ENCODE results near the gene PLP2. TPM values are rescaled to one million over a fixed set of nuclear protein-coding genes. Genes with fewer than 3 reads are reported as not detected.
"Not testable (repeated sequence)": the region's sequence is repeated elsewhere in the genome, so short reads cannot be mapped to it uniquely, and the experiment has no call there.

The PLP2 gene
- 284 to 488 TPM (median 358 TPM) in 3 replicates for polyA plus RNA-seq
- polyA plus RNA-seq (2011; ENCODE audit: low read depth) = 19.3 TPM
- 435 and 483 TPM in 2 replicates for polyA plus RNA-seq (2011; cell fraction: cytosol; rRNA removed)
- polyA plus RNA-seq (2011; cell fraction: nucleus; rRNA removed) = 270 and 305 TPM in 2 replicates
- 215 and 344 TPM in 2 replicates for polyA plus RNA-seq (2012; ENCODE audit: low replicate concordance)
- 359 to 538 TPM (median 417 TPM) in 3 replicates for polyA minus RNA-seq
- 192 TPM for polyA minus RNA-seq (2011; cell fraction: cytosol; rRNA and poly(A)+ RNA removed)
- polyA minus RNA-seq (2011; cell fraction: nucleus; rRNA and poly(A)+ RNA removed) = 54.7 and 87.5 TPM in 2 replicates

- Histone ChIP-seq H3K4me1 (ENCODE audit: control insufficient read depth, extremely low read depth, insufficient read depth, low read length) (peaks cover 27% of the 10 kb centered on the region), H3K27ac (ENCODE audit: control insufficient read depth, insufficient read depth, low read length) (peak within 1 kb of the TSS; percentile 83), H3K27me3 (ENCODE audit: control insufficient read depth, extremely low read depth, insufficient read depth, low read length) (no peaks in the 10 kb centered on the region), H3K4me2 (ENCODE audit: control insufficient read depth, extremely low read depth, insufficient read depth, low read depth, low read length) (peak within 1 kb of the TSS; percentile 68), H2AFZ (ENCODE audit: control insufficient read depth, low read length) (no peak within 1 kb of the TSS), H3K9ac (ENCODE audit: control insufficient read depth, extremely low read depth, insufficient read depth, low read length) (peak within 1 kb of the TSS; percentile 89), H3K36me3 (ENCODE audit: control insufficient read depth in 2 of 2, extremely low read depth in 1 of 2, insufficient read depth in 2 of 2, low read length in 2 of 2) (no peaks in the 10 kb centered on the region), H3K79me2 (ENCODE audit: control insufficient read depth, insufficient read depth, low read length) (peaks cover 12% of the 10 kb centered on the region), H4K20me1 (ENCODE audit: control insufficient read depth, extremely low read depth, insufficient read depth, low read length) (peaks cover 6% of the 10 kb centered on the region), H3K4me3 (ENCODE audit: control insufficient read depth in 2 of 3, extremely low read depth in 1 of 3, insufficient read depth in 2 of 3, low read depth in 1 of 3, low read length in 3 of 3) (peak within 1 kb of the TSS; percentile 67 to 76 (median 73)), H3K9me1 (ENCODE audit: control insufficient read depth, extremely low read depth, insufficient read depth, low read length) (no peaks in the 10 kb centered on the region), H3K9me3 (ENCODE audit: control insufficient read depth, low read depth, low read length) (no peaks in the 10 kb centered on the region)
- no peak for FAIRE-seq
- no peak for DNase-seq (ENCODE audit: low read depth, low spot score)
- dilution Hi-C loops (cut with MboI; ENCODE audit: extremely low pct_ligation_motif_present, low sequenced_read_pairs) = no loop called here
- TF ChIP-seq CTCF (optimal IDR thresholded peaks at IDR 0.05 in 1 of 3, IDR thresholded peaks at IDR 0.05 in 1 of 3, conservative IDR thresholded peaks at IDR 0.05 in 1 of 3; ENCODE audit: extremely low read depth in 1 of 3, insufficient read depth in 2 of 3, low read length in 3 of 3) (no peak), EZH2 (IDR thresholded peaks at IDR 0.05; ENCODE audit: low read length) (no peak)
Measured at GRCh38 chrX:49171752-49172279, at the start of gene PLP2. Gene PLP2 (plus strand): TSS chrX:49171898. CDS start chrX:49172001, 103 bp downstream.

GRCh38 chrX:49122499-49122898 is 49.2 kb upstream of the PLP2 start:
- Histone ChIP-seq H3K27ac (ENCODE audit: control insufficient read depth, insufficient read depth, low read length) (no peak overlapping the region), H3K9me3 (ENCODE audit: control insufficient read depth, low read depth, low read length) (no peaks in the 10 kb centered on the region), H3K27me3 (ENCODE audit: control insufficient read depth, extremely low read depth, insufficient read depth, low read length) (no peaks in the 10 kb centered on the region), H4K20me1 (ENCODE audit: control insufficient read depth, extremely low read depth, insufficient read depth, low read length) (no peaks in the 10 kb centered on the region), H2AFZ (ENCODE audit: control insufficient read depth, low read length) (no peak overlapping the region), H3K79me2 (ENCODE audit: control insufficient read depth, insufficient read depth, low read length) (peaks cover 16% of the 10 kb centered on the region), H3K9ac (ENCODE audit: control insufficient read depth, extremely low read depth, insufficient read depth, low read length) (peak overlapping the region; percentile 91), H3K36me3 (ENCODE audit: control insufficient read depth in 2 of 2, extremely low read depth in 1 of 2, insufficient read depth in 2 of 2, low read length in 2 of 2) (peaks cover 0 to 4% of the 10 kb centered on the region in 2 experiments), H3K4me1 (ENCODE audit: control insufficient read depth, extremely low read depth, insufficient read depth, low read length) (no peaks in the 10 kb centered on the region), H3K9me1 (ENCODE audit: control insufficient read depth, extremely low read depth, insufficient read depth, low read length) (no peaks in the 10 kb centered on the region), H3K4me3 (ENCODE audit: control insufficient read depth in 2 of 3, extremely low read depth in 1 of 3, insufficient read depth in 2 of 3, low read depth in 1 of 3, low read length in 3 of 3) (peak overlapping the region; percentile 48 to 75 (median 70)), H3K4me2 (ENCODE audit: control insufficient read depth, extremely low read depth, insufficient read depth, low read depth, low read length) (peak overlapping the region; percentile 73)
- TF ChIP-seq EZH2 (IDR thresholded peaks at IDR 0.05; ENCODE audit: low read length) (no peak), CTCF (optimal IDR thresholded peaks at IDR 0.05 in 1 of 3, IDR thresholded peaks at IDR 0.05 in 1 of 3, conservative IDR thresholded peaks at IDR 0.05 in 1 of 3; ENCODE audit: extremely low read depth in 1 of 3, insufficient read depth in 2 of 3, low read length in 3 of 3) (no peak)
- dilution Hi-C loops (cut with MboI; ENCODE audit: extremely low pct_ligation_motif_present, low sequenced_read_pairs) = no loop called here
- no peak for FAIRE-seq
- DNase-seq (ENCODE audit: low read depth, low spot score) = no peak

GRCh38 chrX:49127742-49128258 is 43.9 kb upstream of the PLP2 start:
- H3K79me2 ChIP-seq (ENCODE audit: control insufficient read depth, insufficient read depth, low read length); H3K9me3 ChIP-seq (ENCODE audit: control insufficient read depth, low read depth, low read length); FAIRE-seq; dilution Hi-C loops (cut with MboI; ENCODE audit: extremely low pct_ligation_motif_present, low sequenced_read_pairs); H3K27me3 ChIP-seq (ENCODE audit: control insufficient read depth, extremely low read depth, insufficient read depth, low read length); H3K4me2 ChIP-seq (ENCODE audit: control insufficient read depth, extremely low read depth, insufficient read depth, low read depth, low read length); H3K4me1 ChIP-seq (ENCODE audit: control insufficient read depth, extremely low read depth, insufficient read depth, low read length); H2AFZ ChIP-seq (ENCODE audit: control insufficient read depth, low read length); H4K20me1 ChIP-seq (ENCODE audit: control insufficient read depth, extremely low read depth, insufficient read depth, low read length); H3K9ac ChIP-seq (ENCODE audit: control insufficient read depth, extremely low read depth, insufficient read depth, low read length); H3K4me3 ChIP-seq (ENCODE audit: control insufficient read depth in 2 of 3, extremely low read depth in 1 of 3, insufficient read depth in 2 of 3, low read depth in 1 of 3, low read length in 3 of 3); H3K36me3 ChIP-seq (ENCODE audit: control insufficient read depth in 2 of 2, extremely low read depth in 1 of 2, insufficient read depth in 2 of 2, low read length in 2 of 2); H3K9me1 ChIP-seq (ENCODE audit: control insufficient read depth, extremely low read depth, insufficient read depth, low read length); DNase-seq (ENCODE audit: low read depth, low spot score); H3K27ac ChIP-seq (ENCODE audit: control insufficient read depth, insufficient read depth, low read length): not testable (repeated sequence)

Data from keratinocyte (primary cell).